GM21619 (cell line): Measurements from ENCODE around the gene CCDC51.

Experiments used
- ATAC-seq: cut with Tn5 transposase; IDR thresholded peaks from one replicate; pipeline ENCODE4 v1.9.1; 2021; ENCODE audit not compliant: unreplicated experiment

Gene CCDC51

GRCh38 chr3:48435223-48435595 is 4.7 kb downstream of the CCDC51 start:
- ATAC-seq: no peak

DNA sequence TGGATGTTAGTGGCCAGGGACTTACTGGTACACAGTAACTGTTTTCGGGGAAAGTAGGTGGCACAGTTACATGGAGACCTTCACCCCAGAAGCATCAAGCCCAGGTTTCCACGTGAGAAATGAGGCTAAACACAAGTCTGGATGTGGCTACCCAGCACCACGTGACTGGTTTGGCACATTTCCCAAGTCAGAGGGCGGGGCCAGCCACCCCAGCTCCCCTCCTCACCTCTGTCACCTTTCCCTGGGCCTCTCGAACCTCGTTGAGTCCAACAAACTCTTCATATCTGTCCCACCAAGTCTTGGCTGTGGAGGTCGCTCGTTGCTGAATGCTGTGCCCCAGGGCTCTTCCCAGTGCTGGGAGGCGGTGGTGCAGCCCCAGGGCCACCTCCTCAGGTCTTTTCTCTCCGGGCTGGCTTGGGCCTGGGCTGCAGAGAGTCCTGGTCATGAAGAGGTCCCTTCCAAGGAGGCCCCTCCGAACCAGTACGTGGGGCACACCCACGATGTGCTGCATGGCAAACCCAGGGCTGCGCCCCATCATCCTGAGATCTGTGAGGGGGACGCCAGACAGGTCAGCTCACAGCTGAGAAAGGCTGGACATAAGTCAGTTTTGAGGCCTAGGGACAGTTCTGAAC is 5.2 kb downstream of the CCDC51 start:
- ATAC-seq: no peak

GRCh38 chr3:48433472-48434118 is 6.3 kb downstream of the CCDC51 start:
- ATAC-seq: no peak

GRCh38 chr3:48432411-48433371 is 7.2 kb downstream of the CCDC51 start:
- ATAC-seq: no peak

DNA sequence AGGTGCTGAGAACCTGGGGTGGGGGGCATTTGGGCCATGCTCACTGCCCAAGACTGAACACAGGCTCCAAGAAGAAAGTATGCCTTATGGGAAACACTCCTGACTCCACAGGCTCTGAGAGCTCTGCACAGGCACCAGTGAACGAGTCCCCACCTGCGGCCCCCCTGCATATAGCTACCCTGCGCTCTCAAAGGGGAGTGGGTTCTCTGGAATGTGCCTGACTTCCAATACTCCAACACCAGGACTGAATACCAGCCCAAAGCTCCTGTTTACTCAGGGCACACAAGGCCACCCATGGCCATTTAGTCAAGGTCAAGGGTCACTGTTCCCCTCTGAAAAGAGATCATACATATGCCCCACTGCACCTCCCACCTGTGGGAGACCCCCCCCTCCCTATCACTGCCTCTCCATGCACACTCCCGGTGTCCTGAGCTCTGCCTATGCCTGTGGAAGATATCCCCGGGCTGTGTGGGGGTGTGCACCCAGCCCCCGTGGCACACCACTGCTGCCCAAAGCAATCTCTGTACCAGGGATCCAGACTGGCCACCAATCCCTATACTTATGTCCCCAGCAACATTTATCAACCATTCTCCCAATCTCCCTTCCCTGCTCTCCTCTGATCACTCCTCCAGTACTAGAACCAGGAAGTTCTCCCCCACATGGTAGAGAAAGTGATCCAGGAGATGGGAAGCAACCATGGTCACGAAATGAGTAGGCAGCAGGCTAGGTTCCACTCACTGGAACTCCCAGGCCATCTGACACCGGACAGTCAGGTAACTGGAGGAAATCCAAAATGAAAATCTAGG is 8.5 kb downstream of the CCDC51 start:
- no peak for ATAC-seq

- no peak for ATAC-seq
Measured at GRCh38 chr3:48430708-48431101, 9.2 kb downstream of the CCDC51 start.

- no peak for ATAC-seq
Measured at GRCh38 chr3:48429960-48430707, 9.8 kb downstream of the CCDC51 start, which contains the start of gene PLXNB1. Gene PLXNB1 (minus strand): TSS chr3:48430086. CDS start chr3:48424611, 5,475 bp downstream.

DNA sequence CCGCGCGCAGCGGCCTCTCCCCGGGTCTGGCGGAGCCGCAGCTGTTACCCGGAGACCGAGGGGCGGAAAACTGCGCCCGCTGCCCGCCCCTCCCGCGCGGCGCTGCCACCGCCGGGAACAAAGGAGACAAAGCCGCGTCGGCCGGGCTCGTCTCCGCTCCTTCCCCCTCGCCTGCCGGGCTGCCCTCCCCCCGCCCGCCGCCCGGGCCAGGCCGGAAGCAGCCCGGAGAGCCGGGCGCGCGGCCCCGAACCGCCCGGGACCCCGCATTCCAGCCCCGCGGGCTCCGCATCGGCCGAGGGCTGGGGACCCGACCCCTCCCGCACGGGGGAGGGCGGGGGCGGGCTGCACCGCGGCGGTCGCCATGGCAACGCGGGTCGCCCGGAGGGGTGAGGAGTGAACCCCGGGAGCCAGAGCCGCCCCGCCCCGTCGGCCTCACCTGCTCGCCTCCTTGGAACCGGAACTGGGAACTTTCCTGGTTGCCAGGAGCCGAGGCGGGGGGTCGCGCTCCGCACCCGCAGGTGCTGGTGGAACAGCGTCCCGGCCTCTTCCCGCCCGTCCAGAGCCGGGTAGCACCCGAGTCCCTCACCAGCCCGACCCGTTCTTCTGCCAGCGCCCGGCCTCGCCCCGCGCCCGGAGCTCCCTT is 10.5 kb downstream of the CCDC51 start:
- peak; percentile 34 for ATAC-seq

GRCh38 chr3:48428572-48429316 is 11.2 kb downstream of the CCDC51 start:
- peak; percentile 40 for ATAC-seq

- no peak for ATAC-seq
Measured at GRCh38 chr3:48428088-48428571, 11.8 kb downstream of the CCDC51 start.

DNA sequence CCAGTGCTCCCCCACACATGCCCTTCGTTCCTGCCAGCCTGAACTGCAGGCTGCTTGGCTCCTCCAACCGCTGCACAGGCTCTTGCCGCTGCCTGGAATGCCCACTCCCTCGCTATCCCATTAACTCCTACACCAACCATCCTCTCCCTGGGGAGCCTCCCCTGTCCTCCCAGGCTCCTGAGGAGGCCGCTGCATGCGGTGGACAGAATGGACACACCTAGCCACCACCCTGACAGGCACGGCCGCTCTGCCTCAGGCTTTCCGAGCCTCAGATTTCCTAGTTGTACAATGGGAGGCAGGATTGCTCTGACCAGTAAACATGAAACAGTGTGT is 12.3 kb downstream of the CCDC51 start:
- no peak for ATAC-seq

- no peak for ATAC-seq
Measured at GRCh38 chr3:48426944-48427629, 12.8 kb downstream of the CCDC51 start.

- ATAC-seq: no peak
Measured at GRCh38 chr3:48426401-48426909, 13.5 kb downstream of the CCDC51 start.

DNA sequence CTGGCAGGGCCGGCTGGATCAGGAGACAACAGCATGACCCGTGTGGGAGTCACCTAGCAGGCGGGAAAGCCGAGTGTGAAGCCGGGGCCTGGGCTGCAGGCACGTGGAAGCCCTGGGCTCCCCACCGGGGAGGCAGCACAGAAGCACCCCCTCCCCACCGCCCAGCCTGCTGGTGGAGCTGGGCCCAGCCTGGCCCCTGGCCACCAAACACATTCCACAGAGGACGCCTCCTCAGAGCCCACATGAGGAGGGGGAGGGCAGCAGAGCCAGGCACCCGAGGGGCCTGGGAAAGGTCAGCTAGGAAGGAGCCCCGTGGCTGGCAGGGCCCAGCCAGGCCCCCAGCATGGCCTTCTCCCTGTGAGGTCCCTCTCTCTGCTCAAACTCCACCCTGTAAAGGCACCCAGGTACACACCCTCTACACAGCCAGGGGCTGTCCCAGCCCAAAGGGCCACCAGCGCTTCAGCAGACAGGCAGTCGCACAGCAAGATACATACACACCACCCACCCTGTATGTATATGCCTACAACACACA is 14.6 kb downstream of the CCDC51 start:
- no peak for ATAC-seq

DNA sequence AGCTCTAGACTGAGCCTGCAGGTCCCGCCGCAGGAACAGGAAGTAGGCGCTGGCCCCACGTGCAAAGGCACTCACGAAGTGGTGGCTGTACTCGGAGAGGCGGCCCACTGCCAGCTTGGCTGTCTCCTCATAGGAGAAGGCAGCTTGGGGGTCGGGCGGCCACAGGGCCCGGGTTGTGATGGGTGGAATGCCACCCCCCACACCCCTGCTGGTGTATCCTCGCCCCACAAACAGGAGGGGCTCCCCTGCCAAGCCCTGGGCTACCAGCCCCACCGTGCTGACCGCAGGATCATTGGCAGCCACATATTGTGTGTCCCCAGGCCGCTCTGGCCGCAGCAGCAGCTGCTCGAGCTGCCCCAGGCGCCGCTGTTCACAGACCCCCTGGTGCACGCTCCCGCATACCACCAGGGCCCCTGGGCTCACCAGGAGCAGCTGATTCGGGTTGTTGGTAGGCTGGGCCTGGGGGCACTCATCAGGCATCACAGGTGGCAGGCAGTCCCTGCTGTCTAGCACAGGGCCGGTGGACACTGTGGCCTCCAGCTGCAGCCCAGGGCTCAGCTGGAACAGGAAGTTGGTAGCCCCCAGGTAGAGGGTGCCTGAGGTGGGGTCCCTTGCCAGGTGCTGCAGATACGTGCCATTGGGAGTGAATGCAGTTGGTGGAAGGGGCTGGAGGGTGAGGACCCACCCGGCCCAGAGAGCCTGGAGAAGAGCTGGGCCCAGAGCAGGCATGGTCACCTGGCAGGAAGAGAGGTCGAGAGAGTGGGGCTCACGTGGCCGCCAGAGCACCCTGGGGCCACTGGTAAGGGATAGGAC is 15.8 kb downstream of the CCDC51 start:
- no peak for ATAC-seq

DNA sequence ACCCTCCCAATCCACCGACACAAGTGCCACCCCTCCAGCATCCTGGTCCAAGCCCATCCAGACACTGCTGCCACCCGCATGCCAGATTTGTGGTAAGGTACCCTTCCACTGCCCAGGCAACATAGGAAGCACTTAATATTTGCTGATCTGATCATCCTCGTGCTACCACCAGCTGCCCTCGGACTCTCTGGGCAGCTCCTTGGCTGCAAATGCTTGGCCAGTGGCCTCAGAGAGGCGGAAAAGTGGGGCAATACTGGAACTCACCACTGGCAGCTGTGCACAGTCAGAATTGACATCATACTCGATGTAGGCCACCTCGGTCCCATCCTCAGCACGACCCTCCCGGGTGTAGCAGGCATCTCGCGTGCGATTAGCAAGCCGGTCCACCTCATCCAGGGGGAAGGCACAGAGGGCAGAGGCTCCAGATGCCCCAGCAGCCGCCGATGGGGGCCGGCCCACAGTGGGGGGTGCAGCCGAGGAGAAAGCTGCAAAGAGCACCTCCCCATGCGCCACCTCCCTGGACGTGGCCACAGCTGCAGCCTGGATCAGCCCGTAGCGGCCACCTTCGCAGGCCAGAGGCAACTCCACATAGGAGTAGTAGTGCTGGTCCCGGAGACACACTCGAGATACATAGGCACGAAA is 16.6 kb downstream of the CCDC51 start:
- ATAC-seq: no peak

DNA sequence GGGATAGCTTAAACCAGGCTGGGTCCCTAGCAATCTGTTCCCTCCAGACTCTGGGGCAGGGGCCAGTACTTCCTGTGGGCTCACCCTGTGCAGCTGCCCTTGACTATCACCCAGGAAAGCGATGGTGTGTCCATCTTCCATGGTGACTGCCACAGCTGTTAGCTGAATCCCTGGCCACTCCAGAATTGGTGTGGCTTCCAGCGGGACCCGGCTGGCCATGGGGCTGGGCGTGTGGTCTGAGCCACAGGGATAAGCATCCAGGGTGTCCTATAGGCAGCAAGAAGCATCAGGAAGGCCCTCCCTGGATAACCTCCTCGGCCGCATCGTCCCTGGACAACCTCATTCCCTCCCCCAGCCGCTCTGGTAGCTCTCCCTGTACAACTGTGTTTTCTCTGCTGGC is 17.2 kb downstream of the CCDC51 start:
- no peak for ATAC-seq
